H1 (cell line): ENCODE data around the gene TCEA2. TPM values are rescaled to one million over a fixed set of nuclear protein-coding genes. Genes with fewer than 3 reads are reported as not detected.

ENCODE experiments used
- CHD7 ChIP-seq: fragments of 300-600 bp; sonication (generic); IDR thresholded peaks from 2 replicates; pipeline ENCODE4 v1.7.1; 2012; ENCODE audit warnings: low read length, moderate library complexity, mild to moderate bottlenecking, inconsistent platforms; ENCODE audit not compliant: insufficient replicate concordance
- polyA plus RNA-seq, 7 experiments: library from polyadenylated mRNA; depleted of rRNA in 3 of 7; stranded (reverse) in 5 of 7; unstranded in 2 of 7; fragments of >200 nt in 5 of 7; fragments of 200-250 nt in 2 of 7; gene quantifications; 1 replicate in 5 of 7; 2 replicates in 1 of 7; 4 replicates in 1 of 7; pipeline versions ENCODE4 v1.2.1 to v1.2.3, GENCODE V29; 2011 to 2013; ENCODE audit warnings: missing spikeins in 2 of 7, mixed read lengths in 2 of 7
- total RNA-seq: library from RNA; stranded (reverse); fragmentation: NEBNext Ultra II Directional; extraction: Animal tissue kit (Norgen Biotek cat#: 25700); gene quantifications from 2 replicates; pipeline ENCODE4 v1.2.1, GENCODE V29; 2021

TCEA2 gene
- total and polyA plus RNA-seq, 2 of the 8 experiments (the other 6 are each of a cell fraction or from before 2014, with no cell fraction given) = 41.4 to 42.3 TPM

GRCh38 chr20:64022671-64023360, 40.2 kb upstream of the TCEA2 start (continued):
- TF ChIP-seq CHD7 = no peak
